BE2C (cell line): ENCODE results near the gene MEX3D.

Experiments used
- DNase-seq: peaks from one replicate; pipeline ENCODE4 v3.0.0-alpha.2; 2020
- H3K27me3 ChIP-seq: fragments of 250-450 bp; sonication (Bioruptor Pico); 2 replicates; pipeline ENCODE4 v1.5.1; 2020; ENCODE audit warnings: mild to moderate bottlenecking
- H3K36me3 ChIP-seq: fragments of 250-450 bp; sonication (Bioruptor Pico); 2 replicates; pipeline ENCODE4 v1.5.1; 2020; ENCODE audit warnings: mild to moderate bottlenecking
- H3K4me1 ChIP-seq: fragments of 250-450 bp; sonication (Bioruptor Pico); 2 replicates; pipeline ENCODE4 v1.5.1; 2020
- H3K4me3 ChIP-seq: 2 replicates; pipeline ENCODE4 v1.5.1; 2011; ENCODE audit warnings: low read depth, low read length
- H3K9me3 ChIP-seq: fragments of 250-450 bp; sonication (Bioruptor Pico); 2 replicates; pipeline ENCODE4 v1.5.1; 2020
- TF ChIP-seq, protein P1 (sequence below): IDR thresholded peaks from 2 replicates; pipeline ENCODE4 v1.5.1; 2012; ENCODE audit warnings: mild to moderate bottlenecking, low read depth, low read length

The MEX3D gene

GRCh38 chr19:1514295-1514661 is 53.8 kb downstream of the MEX3D start:
- Histone ChIP-seq H3K4me3 (no peak overlapping the region), H3K36me3 (no peaks in the 10 kb centered on the region), H3K9me3 (no peaks in the 10 kb centered on the region), H3K4me1 (no peaks in the 10 kb centered on the region), H3K27me3 (peaks cover 39% of the 10 kb centered on the region)
- TF ChIP-seq, protein P1, sequence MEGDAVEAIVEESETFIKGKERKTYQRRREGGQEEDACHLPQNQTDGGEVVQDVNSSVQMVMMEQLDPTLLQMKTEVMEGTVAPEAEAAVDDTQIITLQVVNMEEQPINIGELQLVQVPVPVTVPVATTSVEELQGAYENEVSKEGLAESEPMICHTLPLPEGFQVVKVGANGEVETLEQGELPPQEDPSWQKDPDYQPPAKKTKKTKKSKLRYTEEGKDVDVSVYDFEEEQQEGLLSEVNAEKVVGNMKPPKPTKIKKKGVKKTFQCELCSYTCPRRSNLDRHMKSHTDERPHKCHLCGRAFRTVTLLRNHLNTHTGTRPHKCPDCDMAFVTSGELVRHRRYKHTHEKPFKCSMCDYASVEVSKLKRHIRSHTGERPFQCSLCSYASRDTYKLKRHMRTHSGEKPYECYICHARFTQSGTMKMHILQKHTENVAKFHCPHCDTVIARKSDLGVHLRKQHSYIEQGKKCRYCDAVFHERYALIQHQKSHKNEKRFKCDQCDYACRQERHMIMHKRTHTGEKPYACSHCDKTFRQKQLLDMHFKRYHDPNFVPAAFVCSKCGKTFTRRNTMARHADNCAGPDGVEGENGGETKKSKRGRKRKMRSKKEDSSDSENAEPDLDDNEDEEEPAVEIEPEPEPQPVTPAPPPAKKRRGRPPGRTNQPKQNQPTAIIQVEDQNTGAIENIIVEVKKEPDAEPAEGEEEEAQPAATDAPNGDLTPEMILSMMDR, result no peak
- no peak for DNase-seq

- Histone ChIP-seq H3K9me3 (no peaks in the 10 kb centered on the region; the same call in 1 of the 2 replicates), H3K27me3 (peaks cover 39% of the 10 kb centered on the region), H3K36me3 (no peaks in the 10 kb centered on the region), H3K4me3 (no peak overlapping the region), H3K4me1 (no peaks in the 10 kb centered on the region; the same call in 1 of the 2 replicates)
- TF ChIP-seq, protein P1, result peak; percentile 49
- peak; percentile 51 for DNase-seq
Observed at GRCh38 chr19:1513499-1514294, 54.4 kb downstream of the MEX3D start.

DNA sequence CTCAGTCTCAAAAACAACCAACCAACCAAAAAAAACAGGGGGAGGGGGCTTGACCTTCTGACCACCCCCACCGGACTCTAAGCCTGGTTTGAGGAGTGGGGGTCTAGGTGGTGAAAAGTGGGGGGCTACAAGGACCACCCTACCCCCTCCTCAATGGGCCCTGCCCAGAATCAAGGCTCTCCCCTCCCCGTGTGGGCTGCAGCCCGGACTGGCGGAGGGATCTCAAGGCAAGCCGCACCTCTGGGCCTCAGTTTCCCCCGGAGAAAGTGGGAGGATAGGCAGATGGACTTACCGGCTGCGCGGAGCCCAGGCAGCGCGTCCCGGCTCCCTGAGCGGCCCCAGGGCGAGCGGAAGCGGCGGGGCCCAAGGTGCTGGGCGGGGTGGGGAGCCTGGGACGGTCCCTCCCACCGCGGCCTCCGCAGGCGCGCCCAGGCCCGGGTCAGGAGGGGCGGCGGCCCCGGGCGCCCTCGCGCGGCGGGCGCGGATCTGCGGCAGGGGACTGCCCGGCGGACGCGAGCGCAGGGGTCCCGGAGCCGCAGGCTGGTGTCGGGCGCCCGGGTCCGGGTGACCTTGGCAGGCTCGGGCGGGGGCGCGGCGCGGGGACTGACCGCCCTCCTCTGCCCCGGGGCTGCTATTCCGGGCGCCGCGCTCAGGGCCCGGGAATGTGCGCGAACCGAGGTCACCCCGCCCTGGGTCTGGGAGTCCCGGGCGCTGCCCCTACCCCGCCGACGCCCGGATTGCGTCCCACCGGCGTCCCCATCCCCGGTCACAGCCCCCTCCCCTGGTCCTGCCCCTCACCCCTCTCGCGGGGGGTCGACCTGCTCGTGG is 55.2 kb downstream of the MEX3D start, which contains the start of gene ADAMTSL5:
Gene ADAMTSL5 (minus strand): TSS at position 349 of the 828 bp plus-strand sequence. CDS start 2,076 bp downstream, outside the sequence.
- H3K9me3 ChIP-seq, result no peaks in the 10 kb centered on the region; the same call in 1 of the 2 replicates
- no peaks in the 10 kb centered on the region for H3K36me3 ChIP-seq
- peaks cover 3% of the 10 kb centered on the region; the same call in 1 of the 2 replicates for H3K4me1 ChIP-seq
- TF ChIP-seq, protein P1, result no peak
- no peak within 1 kb of the TSS for H3K4me3 ChIP-seq
- DNase-seq, result peak; percentile 50
- H3K27me3 ChIP-seq, result peaks cover 39% of the 10 kb centered on the region

DNA sequence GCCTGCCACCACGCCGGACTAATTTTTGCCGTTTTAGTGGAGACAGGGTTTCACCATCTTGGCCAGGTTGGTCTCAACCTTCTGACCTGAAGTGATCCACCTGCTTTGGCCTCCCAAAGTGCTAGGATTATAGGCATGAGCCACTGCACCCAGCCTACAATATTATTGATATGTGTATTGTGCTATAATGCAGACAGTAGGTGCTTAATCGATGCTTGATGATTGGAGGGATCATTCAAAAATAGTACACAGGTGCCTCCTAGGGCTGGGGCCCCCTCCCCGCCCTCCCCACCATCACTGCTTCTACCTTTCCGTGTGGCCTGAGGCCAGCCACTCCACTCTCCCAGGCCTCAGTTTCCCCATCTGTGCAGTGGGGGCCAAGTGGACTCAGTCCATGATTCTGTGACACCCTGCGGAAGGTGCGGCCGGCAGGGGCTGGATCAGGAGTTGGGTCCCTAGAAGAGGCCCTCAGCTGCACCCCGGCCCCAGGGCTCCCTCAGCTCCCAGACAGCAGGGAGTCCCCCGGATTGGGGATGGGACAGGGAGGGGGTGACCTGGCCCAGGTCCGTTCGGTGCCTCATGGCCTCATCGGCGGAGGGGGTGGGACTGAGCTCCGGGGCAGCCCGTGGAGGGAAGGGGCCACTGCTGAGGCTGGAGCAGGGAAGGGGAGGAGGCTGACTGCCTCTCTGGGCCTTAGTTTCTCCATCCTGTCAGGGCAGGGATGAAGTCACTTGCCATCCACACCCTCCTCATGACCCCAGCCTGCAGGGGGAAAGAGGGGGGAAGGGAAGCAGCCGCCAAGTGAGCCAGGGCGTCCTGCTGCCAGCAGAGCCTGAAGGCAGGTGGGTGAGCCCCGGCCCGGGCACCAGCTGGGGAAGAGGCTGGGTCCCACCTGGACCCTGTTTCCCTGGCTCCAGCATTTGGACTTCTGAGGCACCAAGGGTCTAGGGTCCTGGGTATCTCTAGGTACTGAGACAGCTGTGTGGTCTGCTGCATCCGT is 56.5 kb downstream of the MEX3D start:
- Histone ChIP-seq H3K4me3 (no peak overlapping the region), H3K9me3 (no peaks in the 10 kb centered on the region; the same call in 1 of the 2 replicates), H3K36me3 (no peaks in the 10 kb centered on the region), H3K4me1 (peaks cover 3% of the 10 kb centered on the region; the same call in 1 of the 2 replicates), H3K27me3 (peaks cover 39% of the 10 kb centered on the region)
- DNase-seq, result no peak
- TF ChIP-seq, protein P1, result no peak

DNA sequence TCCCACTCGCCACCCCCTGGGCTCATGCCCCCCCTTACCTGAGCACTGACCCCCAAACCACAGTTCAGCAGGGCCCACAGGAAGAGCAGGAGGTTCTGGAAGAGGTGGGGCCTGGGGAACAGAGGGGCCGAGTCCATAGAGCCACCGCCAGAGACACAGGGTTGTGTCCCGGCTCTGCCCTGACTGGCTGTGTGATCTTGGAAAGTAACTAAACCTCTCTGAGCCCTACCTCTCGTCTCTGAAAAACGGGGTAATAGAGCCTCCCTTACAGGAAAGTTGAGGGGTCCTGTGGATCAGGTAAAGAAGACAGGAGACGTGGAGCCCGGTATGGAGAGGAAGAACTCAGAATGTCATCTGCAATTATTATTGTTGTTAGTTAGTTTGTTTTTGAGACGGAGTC is 57.3 kb downstream of the MEX3D start:
- Histone ChIP-seq H3K4me1 (peaks cover 3% of the 10 kb centered on the region; the same call in 1 of the 2 replicates), H3K4me3 (no peak overlapping the region), H3K27me3 (peaks cover 39% of the 10 kb centered on the region), H3K36me3 (no peaks in the 10 kb centered on the region), H3K9me3 (no peaks in the 10 kb centered on the region; the same call in 1 of the 2 replicates)
- no peak for DNase-seq
- TF ChIP-seq, protein P1, result no peak
